Astrocyte (in vitro differentiated cells and primary cell): ENCODE data around the gene DEPP1. TPM values are rescaled to one million over a fixed set of nuclear protein-coding genes. Genes with fewer than 3 reads are reported as not detected.

Experiments used
- DNase-seq: peaks from one replicate; pipeline ENCODE4 v3.0.0-alpha.2; 2010; ENCODE audit warnings: low read depth
- FAIRE-seq: peaks from 2 replicates; lab custom pipeline; 2011; peaks lifted over from hg19 to GRCh38; lab: Jason Lieb, UNC
- H2AFZ ChIP-seq: 2 replicates; pipeline ENCODE4 v1.6.0; 2012; ENCODE audit warnings: low read depth, low read length, inconsistent platforms
- H3K27ac ChIP-seq: 2 replicates; pipeline ENCODE4 v1.5.1; 2011; ENCODE audit warnings: low read depth, low read length, inconsistent platforms
- H3K27me3 ChIP-seq: 2 replicates; pipeline ENCODE4 v1.6.0; 2011; ENCODE audit warnings: low read length, inconsistent platforms; ENCODE audit not compliant: insufficient read depth
- H3K36me3 ChIP-seq: 2 replicates; pipeline ENCODE4 v1.5.1; 2011; ENCODE audit warnings: low read length, inconsistent platforms; ENCODE audit not compliant: insufficient read depth
- H3K4me1 ChIP-seq: 2 replicates; pipeline ENCODE4 v1.5.1; 2011; ENCODE audit warnings: low read length, inconsistent platforms; ENCODE audit not compliant: insufficient read depth
- H3K4me2 ChIP-seq: 2 replicates; pipeline ENCODE4 v1.6.0; 2012; ENCODE audit warnings: low read length, inconsistent platforms
- H3K4me3 ChIP-seq: 2 replicates; pipeline ENCODE4 v1.5.1; 2011; ENCODE audit warnings: low read depth, mild to moderate bottlenecking, low read length, inconsistent platforms; ENCODE audit not compliant: insufficient read depth
- H3K79me2 ChIP-seq: 2 replicates; pipeline ENCODE4 v1.6.0; 2012; ENCODE audit warnings: mild to moderate bottlenecking, low read length, inconsistent platforms; ENCODE audit not compliant: insufficient read depth
- H3K9ac ChIP-seq: 2 replicates; pipeline ENCODE4 v1.6.0; 2012; ENCODE audit warnings: mild to moderate bottlenecking, low read length, inconsistent platforms
- H3K9me3 ChIP-seq: 2 replicates; pipeline ENCODE4 v1.5.1; 2012; ENCODE audit warnings: low read depth, mild to moderate bottlenecking, low read length, inconsistent platforms; ENCODE audit not compliant: insufficient read depth
- H4K20me1 ChIP-seq: 2 replicates; pipeline ENCODE4 v1.6.0; 2012; ENCODE audit warnings: low read length, inconsistent platforms; ENCODE audit not compliant: insufficient read depth
- H3K27ac Mint-ChIP-seq: one replicate; pipeline ENCODE4 v1.8.0; 2021; ENCODE audit warnings: mild to moderate bottlenecking, mixed read lengths; ENCODE audit not compliant: unreplicated experiment
- H3K27me3 Mint-ChIP-seq: one replicate; pipeline ENCODE4 v1.8.0; 2021; ENCODE audit warnings: low read depth, mixed read lengths; ENCODE audit not compliant: unreplicated experiment
- H3K36me3 Mint-ChIP-seq: one replicate; pipeline ENCODE4 v1.8.0; 2021; ENCODE audit warnings: low read depth, mixed read lengths; ENCODE audit not compliant: unreplicated experiment
- H3K4me1 Mint-ChIP-seq: one replicate; pipeline ENCODE4 v1.8.0; 2021; ENCODE audit warnings: low read depth, mixed read lengths; ENCODE audit not compliant: unreplicated experiment
- H3K4me3 Mint-ChIP-seq: one replicate; pipeline ENCODE4 v1.8.0; 2021; ENCODE audit warnings: mild to moderate bottlenecking, moderate library complexity, mixed read lengths; ENCODE audit not compliant: unreplicated experiment
- H3K9me3 Mint-ChIP-seq: one replicate; pipeline ENCODE4 v1.8.0; 2021; ENCODE audit warnings: mild to moderate bottlenecking, mixed read lengths; ENCODE audit not compliant: unreplicated experiment
- EZH2 ChIP-seq: IDR thresholded peaks from 2 replicates; pipeline ENCODE4 v1.6.1; 2012; ENCODE audit warnings: mild to moderate bottlenecking, low read length, inconsistent platforms; ENCODE audit not compliant: insufficient read depth
- total RNA-seq: library from RNA; stranded (reverse); gene quantifications from 2 replicates; pipeline ENCODE4 v1.2.1, GENCODE V29; 2021
- TF ChIP-seq, protein P1 (sequence below): IDR thresholded peaks from 2 replicates; pipeline ENCODE4 v1.5.1; 2011; ENCODE audit warnings: low read depth, mild to moderate bottlenecking, inconsistent platforms, low read length, moderate library complexity; ENCODE audit not compliant: insufficient read depth

Gene DEPP1
- total RNA-seq, 1 donor from 2014 or later: 6.6 TPM

DNA sequence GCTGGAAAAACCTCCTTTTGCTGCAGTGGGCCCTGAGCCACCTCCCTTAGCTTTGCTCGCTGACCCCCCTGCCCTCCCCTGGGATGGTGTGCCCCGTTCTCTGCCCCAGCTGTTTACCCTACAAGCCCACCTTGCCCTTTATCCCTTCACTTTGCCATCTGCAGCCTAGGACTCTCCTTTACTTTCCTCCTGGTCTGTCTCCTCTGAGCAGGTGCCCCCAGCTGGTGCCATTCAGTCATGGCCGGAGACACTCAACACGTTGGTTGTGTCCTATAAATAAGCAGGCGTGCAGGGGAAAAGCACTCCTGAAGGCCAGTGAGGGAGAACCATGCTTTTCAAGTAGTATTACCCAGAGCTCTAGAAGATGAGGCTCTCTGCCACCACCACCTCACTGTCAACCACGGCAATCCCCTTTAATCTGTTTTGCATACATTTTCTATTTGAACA, 12.9 kb downstream of the DEPP1 start:
- no peaks in the 10 kb centered on the region for H3K79me2 ChIP-seq
- Mint-ChIP-seq H3K4me1 (peaks cover 69% of the 10 kb centered on the region), H3K36me3 (peaks cover 4% of the 10 kb centered on the region), H3K4me3 (peak overlapping the region; percentile 2), H3K27me3 (no peaks in the 10 kb centered on the region), H3K27ac (no peak overlapping the region), H3K9me3 (no peaks in the 10 kb centered on the region)
- H3K27me3 ChIP-seq: no peaks in the 10 kb centered on the region
- no peaks in the 10 kb centered on the region for H3K36me3 ChIP-seq
- FAIRE-seq (no peak), DNase-seq (no peak)
- peaks cover 22% of the 10 kb centered on the region for H3K4me1 ChIP-seq
- H3K4me3 ChIP-seq: no peak overlapping the region
- H2AFZ ChIP-seq: no peak overlapping the region
- H3K27ac ChIP-seq: no peak overlapping the region
- no peak for TF ChIP-seq EZH2
- TF ChIP-seq, protein P1, sequence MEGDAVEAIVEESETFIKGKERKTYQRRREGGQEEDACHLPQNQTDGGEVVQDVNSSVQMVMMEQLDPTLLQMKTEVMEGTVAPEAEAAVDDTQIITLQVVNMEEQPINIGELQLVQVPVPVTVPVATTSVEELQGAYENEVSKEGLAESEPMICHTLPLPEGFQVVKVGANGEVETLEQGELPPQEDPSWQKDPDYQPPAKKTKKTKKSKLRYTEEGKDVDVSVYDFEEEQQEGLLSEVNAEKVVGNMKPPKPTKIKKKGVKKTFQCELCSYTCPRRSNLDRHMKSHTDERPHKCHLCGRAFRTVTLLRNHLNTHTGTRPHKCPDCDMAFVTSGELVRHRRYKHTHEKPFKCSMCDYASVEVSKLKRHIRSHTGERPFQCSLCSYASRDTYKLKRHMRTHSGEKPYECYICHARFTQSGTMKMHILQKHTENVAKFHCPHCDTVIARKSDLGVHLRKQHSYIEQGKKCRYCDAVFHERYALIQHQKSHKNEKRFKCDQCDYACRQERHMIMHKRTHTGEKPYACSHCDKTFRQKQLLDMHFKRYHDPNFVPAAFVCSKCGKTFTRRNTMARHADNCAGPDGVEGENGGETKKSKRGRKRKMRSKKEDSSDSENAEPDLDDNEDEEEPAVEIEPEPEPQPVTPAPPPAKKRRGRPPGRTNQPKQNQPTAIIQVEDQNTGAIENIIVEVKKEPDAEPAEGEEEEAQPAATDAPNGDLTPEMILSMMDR: no peak
- H4K20me1 ChIP-seq: no peaks in the 10 kb centered on the region
- no peak overlapping the region for H3K4me2 ChIP-seq
- no peak overlapping the region for H3K9ac ChIP-seq
- no peaks in the 10 kb centered on the region for H3K9me3 ChIP-seq

DNA sequence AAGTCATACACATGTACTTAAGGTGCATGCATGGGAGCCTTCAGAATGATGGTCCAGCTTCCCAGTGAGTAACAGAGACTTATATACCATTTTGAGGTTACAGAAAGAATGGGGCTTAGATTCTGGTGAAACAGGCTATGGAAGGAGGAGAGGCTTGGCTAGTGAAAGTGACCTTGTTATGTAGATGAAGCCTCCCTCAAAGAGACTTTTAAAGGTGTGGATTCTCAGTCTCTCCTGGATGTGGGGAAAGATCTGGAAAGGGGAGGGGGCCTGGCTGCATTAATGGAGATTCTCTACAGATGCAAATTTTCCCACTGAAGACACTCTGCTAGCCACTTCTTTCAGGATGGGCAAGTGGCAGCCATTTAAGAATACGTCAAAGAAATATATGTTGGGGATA, 13.5 kb downstream of the DEPP1 start:
- Histone ChIP-seq H3K79me2 (no peaks in the 10 kb centered on the region), H2AFZ (no peak overlapping the region), H3K36me3 (no peaks in the 10 kb centered on the region), H3K27me3 (no peaks in the 10 kb centered on the region), H3K9ac (no peak overlapping the region), H3K27ac (no peak overlapping the region), H3K4me2 (no peak overlapping the region), H3K4me1 (peaks cover 24% of the 10 kb centered on the region), H3K4me3 (no peak overlapping the region), H4K20me1 (no peaks in the 10 kb centered on the region), H3K9me3 (no peaks in the 10 kb centered on the region)
- no peaks in the 10 kb centered on the region for H3K36me3 Mint-ChIP-seq
- DNase-seq: no peak
- no peak for FAIRE-seq
- H3K27ac Mint-ChIP-seq: peak overlapping the region; percentile 43
- H3K4me3 Mint-ChIP-seq: peak overlapping the region; percentile 46
- H3K4me1 Mint-ChIP-seq: peaks cover 73% of the 10 kb centered on the region
- H3K9me3 Mint-ChIP-seq: no peaks in the 10 kb centered on the region
- no peaks in the 10 kb centered on the region for H3K27me3 Mint-ChIP-seq
- TF ChIP-seq, protein P1: no peak
- no peak for TF ChIP-seq EZH2

DNA sequence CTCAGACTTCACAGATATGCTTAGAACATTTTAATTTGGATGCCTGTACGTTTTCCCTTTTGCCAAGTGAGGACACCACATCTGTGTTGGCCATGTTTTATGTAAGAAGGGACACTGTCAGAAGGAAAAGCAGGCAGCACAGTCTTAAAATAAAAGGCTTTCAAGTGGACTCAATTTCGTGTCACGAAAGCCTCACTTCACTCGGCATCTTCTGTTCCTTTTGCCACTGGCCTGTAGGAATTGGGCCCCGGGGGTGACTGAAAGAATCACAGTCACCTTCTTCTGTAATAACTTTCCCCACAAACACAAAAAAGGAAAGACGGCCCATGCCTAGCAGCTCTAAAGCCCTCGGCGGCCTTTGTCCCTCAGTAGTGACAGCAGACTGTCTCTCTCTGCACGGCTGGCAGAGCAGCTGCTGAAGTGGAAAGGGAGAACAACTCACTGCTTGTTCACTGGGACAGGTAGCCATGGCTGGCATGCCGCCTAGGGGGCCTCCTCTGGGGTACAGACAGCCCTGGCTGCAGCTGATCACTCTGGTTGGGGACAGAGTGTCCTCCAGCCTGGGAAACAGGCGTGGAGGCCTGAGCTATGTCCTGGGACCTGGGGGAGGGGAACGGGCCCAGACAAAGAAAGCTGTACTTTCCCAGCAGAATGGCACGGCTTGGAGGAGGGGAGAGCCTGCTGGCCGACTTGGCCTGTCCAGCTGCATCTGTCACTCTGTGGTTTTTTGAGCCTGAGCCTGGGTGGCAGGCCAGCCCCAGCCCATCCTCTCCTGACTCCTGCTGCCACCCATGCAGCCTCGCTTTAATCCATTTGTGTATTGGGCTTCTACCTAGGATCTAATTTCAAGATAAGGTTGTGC, 14.6 kb downstream of the DEPP1 start:
- H3K36me3 Mint-ChIP-seq: no peaks in the 10 kb centered on the region
- H3K27me3 Mint-ChIP-seq: no peaks in the 10 kb centered on the region
- TF ChIP-seq, protein P1: no peak
- no peak for TF ChIP-seq EZH2
- no peak overlapping the region for H3K4me3 Mint-ChIP-seq
- H3K4me1 Mint-ChIP-seq: peaks cover 73% of the 10 kb centered on the region
- H2AFZ ChIP-seq: peak overlapping the region; percentile 48
- no peak for DNase-seq
- H3K79me2 ChIP-seq: no peaks in the 10 kb centered on the region
- H3K36me3 ChIP-seq: no peaks in the 10 kb centered on the region
- no peaks in the 10 kb centered on the region for H4K20me1 ChIP-seq
- no peak overlapping the region for H3K27ac ChIP-seq
- H3K9me3 Mint-ChIP-seq: no peaks in the 10 kb centered on the region
- H3K27me3 ChIP-seq: no peaks in the 10 kb centered on the region
- FAIRE-seq: no peak
- H3K27ac Mint-ChIP-seq: peak overlapping the region; percentile 43
- H3K4me3 ChIP-seq: no peak overlapping the region
- no peaks in the 10 kb centered on the region for H3K9me3 ChIP-seq
- peak overlapping the region; percentile 26 for H3K4me2 ChIP-seq
- H3K9ac ChIP-seq: no peak overlapping the region
- H3K4me1 ChIP-seq: peaks cover 30% of the 10 kb centered on the region
